CD4-positive, alpha-beta T cell treated with Interleukin-10 for 1 hour (primary cell): ENCODE data around the gene ITGAL.
"Not testable (repeated sequence)": the region's sequence is repeated elsewhere in the genome, so short reads cannot be mapped to it uniquely, and the experiment has no call there.

Experiments
- DNase-seq: peaks from one replicate; pipeline ENCODE4 v3.0.0-alpha.2; 2020

ITGAL gene

GRCh38 chr16:30458561-30459394 is 13.8 kb upstream of the ITGAL start:
- peak; percentile 78 for DNase-seq

DNA sequence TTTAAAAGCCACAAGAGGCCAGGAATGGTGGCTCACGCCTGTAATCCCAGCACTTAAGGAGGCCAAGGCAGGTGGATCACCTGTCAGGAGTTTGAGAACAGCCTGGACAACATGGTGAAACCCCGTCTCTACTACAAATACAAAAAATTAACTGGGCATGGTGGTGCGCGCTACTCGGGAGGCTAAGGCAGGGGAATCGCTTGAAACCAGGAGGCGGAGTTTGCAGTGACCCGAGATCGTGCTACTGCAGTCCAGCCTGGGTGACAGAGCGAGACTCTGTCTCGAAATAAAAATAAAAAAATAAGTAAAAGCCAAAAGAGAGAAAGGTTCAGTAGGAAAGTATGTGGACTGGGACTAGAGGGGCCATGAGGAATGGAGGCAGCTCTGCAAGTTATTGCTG is 13.1 kb upstream of the ITGAL start:
- DNase-seq: no peak

DNA sequence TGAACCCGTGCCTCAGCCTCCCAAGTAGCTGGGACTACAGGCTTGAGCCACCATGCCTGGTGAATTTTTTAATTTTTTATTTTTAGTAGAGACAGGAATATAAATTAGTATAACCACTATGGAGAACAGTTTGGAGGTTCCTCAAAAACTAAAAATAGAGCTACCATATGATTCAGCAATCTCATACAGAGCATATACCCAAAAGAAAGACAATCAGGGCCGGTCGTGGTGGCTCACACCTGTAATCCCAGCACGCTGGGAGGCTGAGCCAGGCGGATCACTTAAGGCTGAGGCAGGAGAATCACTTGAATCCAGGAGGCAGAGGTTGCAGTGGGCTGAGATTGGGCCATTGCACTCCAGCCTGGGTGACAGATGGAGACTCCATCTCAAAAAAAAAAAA is 11.1 kb upstream of the ITGAL start:
- not testable (repeated sequence) for DNase-seq

- DNase-seq: no peak
Measured at GRCh38 chr16:30464078-30464477, 8.5 kb upstream of the ITGAL start.

GRCh38 chr16:30470170-30470512 is 2.4 kb upstream of the ITGAL start:
- no peak for DNase-seq

- DNase-seq: no peak
Measured at GRCh38 chr16:30470632-30470995, 1.9 kb upstream of the ITGAL start.

DNA sequence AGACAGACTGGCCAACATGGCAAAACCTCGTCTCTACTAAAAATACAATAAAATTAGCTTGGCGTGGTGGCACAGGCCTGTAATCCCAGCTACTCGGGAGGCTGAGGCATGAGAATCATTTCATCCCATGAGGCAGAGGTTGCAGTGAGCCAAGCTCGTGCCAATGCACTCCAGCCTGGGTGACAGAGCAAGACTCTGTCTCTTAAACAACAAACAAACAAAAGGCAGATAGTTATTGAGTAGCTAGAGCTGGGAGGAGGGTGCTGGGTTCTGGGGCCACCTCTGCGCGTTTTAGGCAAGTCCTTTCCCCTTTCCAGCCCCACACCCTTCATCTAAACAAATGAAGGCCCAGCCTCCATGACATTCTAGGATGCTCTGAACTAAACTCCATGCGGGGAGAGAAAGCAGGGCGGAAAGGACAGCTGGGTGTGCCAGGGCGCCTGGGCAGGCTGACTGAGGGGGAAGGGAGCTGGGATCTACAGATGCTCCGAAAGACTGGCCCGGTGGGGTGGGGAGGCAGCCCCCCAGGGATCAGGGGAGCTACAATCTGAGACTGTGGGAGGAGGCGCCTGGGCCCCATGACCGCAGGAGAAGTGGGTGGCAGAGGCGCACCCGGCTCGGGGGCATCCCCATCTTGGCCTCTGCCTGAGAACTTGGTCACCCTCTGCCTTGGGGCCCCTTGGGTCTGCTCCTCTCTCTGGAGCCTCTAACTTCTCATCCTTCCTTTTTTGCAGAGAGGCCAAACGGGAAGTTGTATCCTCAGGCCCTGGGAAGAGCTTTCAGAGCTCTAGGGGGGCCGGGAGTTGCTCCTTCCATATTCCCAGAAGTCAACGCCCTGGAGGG is 910 bp downstream of the ITGAL start:
- DNase-seq: peak; percentile 57

DNA sequence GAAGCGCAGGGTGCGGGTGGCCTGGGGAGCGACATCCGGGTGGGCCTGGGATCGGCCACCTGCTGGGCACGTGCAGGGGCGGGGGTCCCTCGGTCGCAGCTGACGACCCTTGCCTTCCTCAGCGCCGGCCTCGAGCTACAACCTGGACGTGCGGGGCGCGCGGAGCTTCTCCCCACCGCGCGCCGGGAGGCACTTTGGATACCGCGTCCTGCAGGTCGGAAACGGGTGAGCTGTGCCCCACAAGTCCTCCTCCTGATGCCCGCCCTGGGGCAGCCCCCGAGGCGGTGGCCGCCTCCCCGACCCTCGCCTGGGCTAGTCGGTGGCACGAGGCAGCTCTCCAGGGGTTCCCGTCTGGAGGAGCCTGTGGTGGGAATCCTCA is 1.5 kb downstream of the ITGAL start:
- DNase-seq: no peak

DNA sequence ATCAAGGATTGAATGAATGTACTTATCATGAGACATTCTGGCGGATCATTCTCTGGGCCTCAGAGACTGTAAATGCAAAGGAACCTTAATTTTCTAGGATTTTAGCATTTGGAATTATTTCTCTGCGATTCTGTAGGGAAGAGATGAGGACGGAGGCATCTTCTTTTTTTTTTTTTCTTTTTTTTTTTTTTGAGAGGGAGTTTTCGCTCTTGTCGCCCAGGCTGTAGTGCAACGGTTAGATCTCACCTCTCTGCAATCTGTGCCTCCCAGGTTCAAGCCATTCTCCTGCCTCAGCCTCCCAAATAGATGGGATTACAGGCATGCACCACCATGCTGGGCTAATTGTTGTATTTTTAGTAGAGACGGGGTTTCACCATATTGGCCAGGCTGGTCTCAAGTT is 2.1 kb downstream of the ITGAL start:
- no peak for DNase-seq

GRCh38 chr16:30476991-30477390 is 4.4 kb downstream of the ITGAL start:
- no peak for DNase-seq

- DNase-seq: not testable (repeated sequence)
Measured at GRCh38 chr16:30477773-30478172, 5.2 kb downstream of the ITGAL start.

GRCh38 chr16:30478766-30479478 is 6.4 kb downstream of the ITGAL start:
- no peak for DNase-seq

GRCh38 chr16:30481381-30481780 is 8.8 kb downstream of the ITGAL start:
- DNase-seq: no peak

- peak; percentile 34 for DNase-seq
Measured at GRCh38 chr16:30482366-30482765, 9.8 kb downstream of the ITGAL start.

DNA sequence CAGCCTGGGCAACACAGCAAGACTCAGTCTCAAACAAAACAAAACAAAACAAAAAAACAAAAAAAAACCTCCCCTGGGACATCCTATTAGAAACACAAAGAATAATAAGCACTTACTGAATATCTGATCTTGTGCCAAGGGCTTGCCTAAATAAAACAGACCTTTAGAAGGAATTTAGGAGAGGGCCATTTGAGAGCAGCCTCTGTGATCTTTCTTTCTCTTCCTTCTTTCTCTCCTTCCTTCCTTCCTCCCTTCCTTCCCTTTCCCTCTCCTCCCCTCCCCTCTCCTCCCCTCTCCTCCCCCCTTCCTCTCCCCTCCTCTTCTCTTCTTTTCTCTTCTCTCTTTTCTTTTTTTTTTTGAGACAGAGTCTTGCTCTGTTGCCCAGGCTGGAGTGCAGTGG is 12.3 kb downstream of the ITGAL start:
- DNase-seq: no peak

DNA sequence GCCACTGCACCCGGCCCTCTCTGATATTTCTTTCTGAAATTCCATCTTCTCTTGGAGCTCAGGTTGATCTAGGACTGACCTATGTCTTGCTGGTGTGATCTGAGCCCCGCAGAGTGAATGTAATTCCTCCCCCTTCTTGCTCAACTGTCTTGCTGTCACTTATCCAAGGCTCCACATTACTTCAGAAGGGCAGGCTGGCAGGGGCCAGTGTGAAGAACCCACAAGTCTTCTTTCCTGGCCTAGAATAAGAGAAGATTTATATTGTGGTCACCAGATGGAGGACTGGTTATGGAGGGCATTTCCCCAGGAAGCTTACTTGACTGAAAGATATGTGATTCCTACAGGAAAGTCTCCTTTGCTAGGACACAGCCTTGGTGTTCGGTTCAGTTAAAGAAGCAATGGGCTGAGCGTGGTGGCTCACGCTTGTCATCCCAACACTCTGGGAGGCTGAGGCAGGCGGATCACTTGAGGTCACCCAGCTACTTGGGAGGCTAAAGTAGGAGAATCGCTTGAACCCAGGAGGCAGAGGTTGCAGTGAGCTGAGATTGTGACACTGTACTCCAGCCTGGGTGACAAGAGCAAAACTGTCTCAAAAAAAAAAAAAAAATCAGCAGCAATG is 13.4 kb downstream of the ITGAL start:
- DNase-seq: no peak

GRCh38 chr16:30488764-30489605 is 16.4 kb downstream of the ITGAL start:
- no peak for DNase-seq

DNA sequence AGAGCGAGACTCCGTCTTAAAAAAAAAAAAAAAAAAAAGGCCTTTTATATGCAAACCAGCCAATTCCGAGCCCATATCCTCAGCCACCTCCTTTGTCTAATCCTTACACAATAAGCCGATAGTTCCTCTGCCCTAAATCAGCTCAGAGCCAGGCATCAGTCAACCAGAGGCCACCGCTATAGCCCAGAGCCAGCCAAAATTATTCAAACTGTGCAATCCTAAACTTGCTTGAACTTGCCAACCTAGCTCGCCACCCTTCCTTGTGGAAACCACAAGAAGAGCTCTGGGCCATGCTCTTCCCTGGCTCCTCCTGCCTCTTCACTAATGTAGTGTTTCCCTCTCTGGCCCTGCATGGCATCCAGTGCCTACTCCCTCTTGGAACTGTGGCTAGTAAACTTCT is 17.7 kb downstream of the ITGAL start:
- no peak for DNase-seq

DNA sequence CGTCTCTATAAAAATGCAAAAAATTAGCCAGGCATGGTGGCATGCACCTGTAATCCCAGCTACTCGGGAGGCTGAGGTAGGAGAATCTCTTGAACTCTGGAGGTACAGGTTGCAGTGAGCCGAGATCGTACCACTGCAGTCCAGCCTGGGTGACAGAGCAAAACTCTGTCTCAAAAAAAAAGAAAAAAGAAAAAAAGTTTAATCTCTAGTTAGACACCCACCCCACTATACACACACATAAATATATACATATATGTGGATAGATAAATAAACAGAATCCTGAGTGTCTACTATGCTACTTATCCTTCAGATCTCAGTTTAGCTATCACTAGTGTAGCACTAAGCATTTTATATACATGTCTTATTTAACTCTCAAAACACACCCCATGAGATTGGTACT is 18.7 kb downstream of the ITGAL start:
- DNase-seq: no peak

- DNase-seq: no peak
Measured at GRCh38 chr16:30491744-30492308, 19.3 kb downstream of the ITGAL start.

DNA sequence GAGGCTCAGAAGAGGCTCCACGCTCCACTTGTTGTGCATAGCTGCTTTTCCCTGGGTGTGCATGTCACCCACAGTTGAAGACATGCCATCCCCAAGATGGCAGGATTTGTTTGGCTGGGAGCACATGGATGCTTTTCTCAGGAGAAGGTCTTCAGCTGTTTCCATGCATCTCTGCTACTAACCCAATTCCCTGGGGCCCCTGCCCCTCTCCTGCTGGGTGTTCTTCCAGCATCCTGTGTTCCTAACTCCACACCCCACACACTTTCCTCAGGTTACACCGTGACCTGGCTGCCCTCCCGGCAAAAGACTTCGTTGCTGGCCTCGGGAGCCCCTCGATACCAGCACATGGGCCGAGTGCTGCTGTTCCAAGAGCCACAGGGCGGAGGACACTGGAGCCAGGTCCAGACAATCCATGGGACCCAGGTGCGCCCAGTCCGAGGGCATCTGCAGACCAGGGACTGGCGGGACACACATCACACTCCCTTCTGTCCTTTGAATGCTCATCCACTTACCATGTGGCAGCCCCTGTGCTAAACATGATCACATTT is 21.5 kb downstream of the ITGAL start:
- DNase-seq: no peak

DNA sequence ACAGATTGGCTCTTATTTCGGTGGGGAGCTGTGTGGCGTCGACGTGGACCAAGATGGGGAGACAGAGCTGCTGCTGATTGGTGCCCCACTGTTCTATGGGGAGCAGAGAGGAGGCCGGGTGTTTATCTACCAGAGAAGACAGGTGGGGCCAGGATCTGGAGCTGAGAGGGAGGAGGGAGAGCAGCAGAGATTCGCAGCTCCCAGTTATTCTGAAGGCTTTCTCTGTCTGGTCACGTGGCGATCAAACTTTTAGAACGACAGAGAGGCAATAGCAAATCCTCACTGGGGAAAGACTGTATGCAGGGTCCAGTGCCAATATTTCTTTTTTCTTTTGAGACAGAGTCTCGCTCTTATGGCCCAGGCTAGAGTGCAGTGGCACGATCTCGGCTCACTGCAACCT is 22.2 kb downstream of the ITGAL start:
- no peak for DNase-seq
